Stimulated activated CD4-positive, alpha-beta T cell treated with anti-CD3 and anti-CD28 coated beads, Interleukin-2, amount 100 ng/mL, for 48 hours (primary cell): ENCODE measurements around the gene NDUFC2.
"Not testable (repeated sequence)": the region's sequence is repeated elsewhere in the genome, so short reads cannot be mapped to it uniquely, and the experiment has no call there.

ENCODE experiments used
- DNase-seq, 2 donors: peaks; one replicate each; pipeline ENCODE4 v3.0.0-alpha.2; 2020

The NDUFC2 gene

GRCh38 chr11:78050964-78051831 lies 28.5 kb downstream of the NDUFC2 start:
- no peak for DNase-seq

GRCh38 chr11:78049348-78049747 lies 30.3 kb downstream of the NDUFC2 start:
- DNase-seq = no peak

GRCh38 chr11:78048561-78048960 lies 31.1 kb downstream of the NDUFC2 start:
- no peak for DNase-seq

GRCh38 chr11:78046486-78046854 lies 33.2 kb downstream of the NDUFC2 start:
- DNase-seq = no peak

DNA sequence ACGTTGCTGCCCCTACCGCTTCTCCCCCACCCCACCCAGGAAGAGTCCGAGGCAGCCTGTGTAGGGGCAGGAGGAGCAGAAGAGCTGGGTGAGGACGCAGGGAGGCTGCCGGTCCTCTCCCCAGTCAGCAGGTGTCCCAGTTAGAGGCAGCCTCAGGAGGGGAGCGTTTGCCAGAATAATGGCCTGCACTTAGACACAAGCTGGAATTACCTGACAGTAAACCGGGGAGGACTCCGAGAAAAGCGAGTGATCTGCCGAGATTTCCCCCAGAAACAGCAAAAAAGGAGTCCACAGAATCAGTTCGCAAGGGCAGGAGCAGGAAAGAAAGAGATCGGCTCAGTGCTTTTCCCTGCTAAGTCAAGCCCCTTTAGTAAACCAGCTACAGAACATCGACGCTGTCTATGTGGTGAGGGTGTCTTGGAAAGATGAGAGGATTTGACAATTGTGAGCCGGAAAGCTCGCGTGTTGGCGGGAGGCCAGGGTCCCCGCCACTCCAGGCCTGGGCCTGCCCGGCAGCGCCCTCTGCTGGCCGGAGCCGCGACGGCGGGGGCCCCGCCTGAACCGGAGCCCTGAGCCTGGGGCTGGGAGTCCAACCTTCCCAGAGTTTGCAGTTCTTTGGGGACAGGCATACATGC lies 33.7 kb downstream of the NDUFC2 start:
- DNase-seq = peak; percentile 79 to 87

- DNase-seq = no peak
Measured at GRCh38 chr11:78044706-78045105, 35.0 kb downstream of the NDUFC2 start.

- DNase-seq = no peak
Measured at GRCh38 chr11:78041843-78042440, 37.7 kb downstream of the NDUFC2 start.

- DNase-seq = not testable (repeated sequence)
Measured at GRCh38 chr11:78041380-78041719, 38.3 kb downstream of the NDUFC2 start.

GRCh38 chr11:78040691-78041379 lies 38.8 kb downstream of the NDUFC2 start:
- DNase-seq = no peak

GRCh38 chr11:78039919-78040671 lies 39.6 kb downstream of the NDUFC2 start:
- DNase-seq = peak; percentile 23 to 34

DNA sequence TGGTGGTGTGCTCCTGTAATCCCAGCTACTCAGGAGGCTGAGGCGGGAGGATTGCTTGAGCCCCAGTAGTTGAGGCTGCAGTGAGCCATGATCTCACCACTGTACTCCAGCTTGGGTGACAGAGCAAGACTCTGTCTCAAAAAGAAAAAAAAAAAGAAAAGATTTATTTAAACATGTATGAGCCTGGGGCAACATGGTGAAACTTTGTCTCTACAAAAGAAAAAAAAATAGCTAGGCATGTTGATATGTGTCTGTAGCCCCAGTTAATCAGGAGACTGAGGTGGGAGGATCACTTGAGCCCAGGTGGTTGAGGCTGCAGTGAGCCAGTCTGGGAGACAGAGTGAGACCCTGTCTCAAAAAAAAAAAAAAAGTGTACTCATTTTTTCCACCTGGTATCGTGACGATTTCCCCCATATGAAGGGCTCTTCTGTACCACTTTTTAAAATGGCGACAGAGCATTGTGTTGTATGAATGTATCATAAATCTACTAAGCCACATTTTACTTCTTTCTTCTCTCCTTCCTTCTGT lies 40.2 kb downstream of the NDUFC2 start:
- DNase-seq = no peak

- no peak for DNase-seq
Measured at GRCh38 chr11:78038697-78039313, 40.9 kb downstream of the NDUFC2 start.

DNA sequence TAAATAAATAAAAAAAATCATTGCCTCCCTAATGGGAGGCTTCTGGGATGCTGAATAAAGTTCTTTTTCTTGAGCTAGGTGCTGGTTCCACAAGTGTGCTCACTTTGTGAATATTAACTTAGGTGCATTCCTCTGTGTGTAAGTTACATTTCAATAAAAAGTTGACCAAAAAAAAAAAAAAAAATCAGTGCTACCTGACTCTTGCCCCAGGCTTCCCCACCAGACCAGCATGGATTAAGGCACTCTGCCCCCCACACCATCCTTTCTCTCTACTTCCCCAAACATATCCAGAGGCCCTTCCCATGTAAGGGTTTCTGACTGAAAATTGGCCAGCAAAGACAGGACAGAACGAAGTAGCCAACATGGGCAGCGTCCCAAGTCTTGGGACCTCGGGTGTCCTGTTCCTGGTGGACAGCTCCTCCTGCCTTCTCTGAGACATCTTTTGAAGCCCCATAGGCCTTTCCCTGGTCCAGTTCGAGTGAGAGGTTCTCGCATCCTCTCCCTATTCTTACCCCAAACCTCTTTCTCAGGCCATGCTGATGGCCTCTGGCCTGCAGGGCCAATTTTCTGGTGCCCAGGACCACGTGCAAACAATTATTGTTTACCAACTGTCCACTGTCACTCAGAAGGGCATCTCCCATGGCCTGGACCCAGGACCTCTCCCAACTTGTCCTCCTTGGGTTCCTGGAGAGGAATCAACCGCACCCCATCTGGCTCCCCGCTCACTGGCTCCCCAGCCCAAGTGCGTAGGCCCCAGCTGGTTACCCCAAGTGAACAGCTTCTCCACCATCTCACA lies 41.6 kb downstream of the NDUFC2 start:
- no peak for DNase-seq

- no peak for DNase-seq
Measured at GRCh38 chr11:78037056-78037455, 42.6 kb downstream of the NDUFC2 start.

GRCh38 chr11:78036313-78036712 lies 43.3 kb downstream of the NDUFC2 start:
- DNase-seq = no peak

- no peak for DNase-seq
Measured at GRCh38 chr11:78034623-78035022, 45.0 kb downstream of the NDUFC2 start.

DNA sequence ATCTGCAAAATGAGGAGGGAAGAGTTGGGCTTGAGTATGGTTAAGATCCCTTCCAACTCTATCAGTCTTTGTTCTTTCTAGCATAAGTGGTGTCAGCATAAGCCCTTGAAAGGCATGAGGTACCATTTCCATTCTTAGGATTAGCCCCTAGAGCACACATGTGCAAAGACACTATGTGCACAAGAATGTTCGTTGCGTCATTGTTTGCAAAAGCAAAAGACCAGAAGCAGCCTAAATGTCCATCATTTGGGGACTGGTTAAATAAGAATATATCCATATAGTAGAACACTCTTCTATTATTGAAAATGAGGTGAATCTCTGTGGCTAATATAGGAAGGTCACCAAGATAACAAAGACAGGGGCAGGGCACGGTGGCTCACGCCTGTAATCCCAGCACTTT lies 46.6 kb downstream of the NDUFC2 start:
- DNase-seq = no peak

DNA sequence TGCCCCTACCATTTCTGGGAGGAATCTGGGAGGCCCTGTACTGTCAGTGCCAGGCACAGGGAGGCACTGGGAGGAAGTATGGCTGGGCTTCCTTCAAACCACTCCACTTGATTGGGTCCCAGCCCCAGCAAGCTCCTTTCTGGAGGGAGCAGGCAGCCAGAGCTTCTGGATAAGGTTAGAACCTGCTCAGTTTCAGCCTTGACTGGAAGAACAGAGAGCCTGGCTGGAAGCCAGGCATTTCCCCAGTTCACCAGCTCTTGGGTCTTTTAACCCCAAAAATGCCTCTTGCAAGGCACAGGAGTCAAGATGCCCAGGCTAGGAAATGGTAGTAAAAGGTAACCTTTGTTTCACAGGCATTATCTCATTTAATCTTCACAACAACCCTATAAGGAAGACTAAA lies 47.6 kb downstream of the NDUFC2 start:
- no peak for DNase-seq

GRCh38 chr11:78031629-78032028 lies 48.0 kb downstream of the NDUFC2 start:
- DNase-seq = no peak

GRCh38 chr11:78030429-78031325 lies 49.0 kb downstream of the NDUFC2 start:
- no peak for DNase-seq
